ENCODE measurements around the gene ADRA1B.
A peak's percentile ranks its signal among the peaks of the same experiment; 100 is the strongest.

The ADRA1B gene

GRCh38 chr5:159891371-159891770 lies 24.9 kb upstream of the ADRA1B start:
- Mint-ChIP-seq H3K4me1 (ENCODE audit: low read depth) (no peaks in the 10 kb centered on the region), H3K9me3 (no peaks in the 10 kb centered on the region), H3K27ac (no peak overlapping the region), H3K36me3 (ENCODE audit: low read depth) (no peaks in the 10 kb centered on the region), H3K4me3 (no peak overlapping the region), H3K27me3 (peaks cover 7% of the 10 kb centered on the region)
- intact Hi-C loops (cut with micrococcal nuclease) = no loop called here

- intact Hi-C loops (cut with micrococcal nuclease) = no loop called here
- H3K4me3 Mint-ChIP-seq = no peak overlapping the region
- H3K4me1 Mint-ChIP-seq (ENCODE audit: low read depth) = no peaks in the 10 kb centered on the region
- H3K27me3 Mint-ChIP-seq = peaks cover 12% of the 10 kb centered on the region
- H3K27ac Mint-ChIP-seq = no peak overlapping the region
- H3K36me3 Mint-ChIP-seq (ENCODE audit: low read depth) = no peaks in the 10 kb centered on the region
- H3K9me3 Mint-ChIP-seq = no peaks in the 10 kb centered on the region
Measured at GRCh38 chr5:159893040-159893695, 23.1 kb upstream of the ADRA1B start.

- intact Hi-C loops (cut with micrococcal nuclease) = no loop called here
- Mint-ChIP-seq H3K36me3 (ENCODE audit: low read depth) (no peaks in the 10 kb centered on the region), H3K27ac (no peak overlapping the region), H3K4me1 (ENCODE audit: low read depth) (no peaks in the 10 kb centered on the region), H3K4me3 (no peak overlapping the region), H3K27me3 (peaks cover 20% of the 10 kb centered on the region), H3K9me3 (peaks cover 8% of the 10 kb centered on the region)
Measured at GRCh38 chr5:159894149-159894720, 22.0 kb upstream of the ADRA1B start.

GRCh38 chr5:159897786-159898393 lies 18.4 kb upstream of the ADRA1B start:
- Mint-ChIP-seq H3K4me1 (ENCODE audit: low read depth) (peaks cover 25% of the 10 kb centered on the region), H3K9me3 (peaks cover 9% of the 10 kb centered on the region), H3K4me3 (no peak overlapping the region), H3K27ac (no peak overlapping the region), H3K27me3 (peaks cover 20% of the 10 kb centered on the region), H3K36me3 (ENCODE audit: low read depth) (no peaks in the 10 kb centered on the region)
- intact Hi-C loops (cut with micrococcal nuclease) = no loop called here

- Mint-ChIP-seq H3K4me3 (no peak overlapping the region), H3K36me3 (ENCODE audit: low read depth) (no peaks in the 10 kb centered on the region), H3K9me3 (peaks cover 9% of the 10 kb centered on the region), H3K4me1 (ENCODE audit: low read depth) (peaks cover 33% of the 10 kb centered on the region), H3K27me3 (peaks cover 19% of the 10 kb centered on the region), H3K27ac (no peak overlapping the region)
- intact Hi-C loops (cut with micrococcal nuclease) = no loop called here
Measured at GRCh38 chr5:159899067-159900049, 16.9 kb upstream of the ADRA1B start.

GRCh38 chr5:159901308-159901707 lies 15.0 kb upstream of the ADRA1B start:
- H3K4me3 Mint-ChIP-seq = no peak overlapping the region
- no peaks in the 10 kb centered on the region for H3K36me3 Mint-ChIP-seq (ENCODE audit: low read depth)
- no peak overlapping the region for H3K27ac Mint-ChIP-seq
- H3K27me3 Mint-ChIP-seq = peaks cover 19% of the 10 kb centered on the region
- peaks cover 46% of the 10 kb centered on the region for H3K4me1 Mint-ChIP-seq (ENCODE audit: low read depth)
- H3K9me3 Mint-ChIP-seq = peaks cover 9% of the 10 kb centered on the region
- intact Hi-C loops (cut with micrococcal nuclease) = no loop called here

GRCh38 chr5:159901772-159902171 lies 14.5 kb upstream of the ADRA1B start:
- H3K4me1 Mint-ChIP-seq (ENCODE audit: low read depth) = peaks cover 46% of the 10 kb centered on the region
- no peaks in the 10 kb centered on the region for H3K36me3 Mint-ChIP-seq (ENCODE audit: low read depth)
- peaks cover 9% of the 10 kb centered on the region for H3K9me3 Mint-ChIP-seq
- H3K27me3 Mint-ChIP-seq = peaks cover 21% of the 10 kb centered on the region
- intact Hi-C loops (cut with micrococcal nuclease) = no loop called here
- no peak overlapping the region for H3K4me3 Mint-ChIP-seq
- no peak overlapping the region for H3K27ac Mint-ChIP-seq

GRCh38 chr5:159902444-159903121 lies 13.7 kb upstream of the ADRA1B start:
- Mint-ChIP-seq H3K27ac (peak overlapping the region; percentile 40), H3K4me3 (no peak overlapping the region), H3K36me3 (ENCODE audit: low read depth) (no peaks in the 10 kb centered on the region), H3K4me1 (ENCODE audit: low read depth) (peaks cover 46% of the 10 kb centered on the region), H3K27me3 (peaks cover 22% of the 10 kb centered on the region), H3K9me3 (peaks cover 9% of the 10 kb centered on the region)
- intact Hi-C loops (cut with micrococcal nuclease) = no loop called here

- Mint-ChIP-seq H3K4me1 (ENCODE audit: low read depth) (peaks cover 48% of the 10 kb centered on the region), H3K36me3 (ENCODE audit: low read depth) (no peaks in the 10 kb centered on the region), H3K4me3 (no peak overlapping the region), H3K27ac (peak overlapping the region; percentile 40), H3K27me3 (peaks cover 22% of the 10 kb centered on the region), H3K9me3 (peaks cover 9% of the 10 kb centered on the region)
- intact Hi-C loops (cut with micrococcal nuclease) = no loop called here
Measured at GRCh38 chr5:159903131-159903530, 13.2 kb upstream of the ADRA1B start.

- Mint-ChIP-seq H3K27ac (no peak overlapping the region), H3K4me1 (ENCODE audit: low read depth) (peaks cover 52% of the 10 kb centered on the region), H3K36me3 (ENCODE audit: low read depth) (no peaks in the 10 kb centered on the region), H3K4me3 (no peak overlapping the region), H3K9me3 (no peaks in the 10 kb centered on the region), H3K27me3 (peaks cover 16% of the 10 kb centered on the region)
- intact Hi-C loops (cut with micrococcal nuclease) = no loop called here
Measured at GRCh38 chr5:159904874-159905273, 11.4 kb upstream of the ADRA1B start.

GRCh38 chr5:159905496-159905895 lies 10.8 kb upstream of the ADRA1B start:
- Mint-ChIP-seq H3K27ac (no peak overlapping the region), H3K36me3 (ENCODE audit: low read depth) (no peaks in the 10 kb centered on the region), H3K4me3 (no peak overlapping the region), H3K27me3 (peaks cover 15% of the 10 kb centered on the region), H3K9me3 (no peaks in the 10 kb centered on the region), H3K4me1 (ENCODE audit: low read depth) (peaks cover 52% of the 10 kb centered on the region)
- intact Hi-C loops (cut with micrococcal nuclease) = no loop called here

- Mint-ChIP-seq H3K27me3 (peaks cover 15% of the 10 kb centered on the region), H3K4me3 (no peak overlapping the region), H3K27ac (no peak overlapping the region), H3K4me1 (ENCODE audit: low read depth) (peaks cover 42% of the 10 kb centered on the region), H3K9me3 (no peaks in the 10 kb centered on the region), H3K36me3 (ENCODE audit: low read depth) (no peaks in the 10 kb centered on the region)
- intact Hi-C loops (cut with micrococcal nuclease) = no loop called here
Measured at GRCh38 chr5:159906463-159906862, 9.8 kb upstream of the ADRA1B start.

GRCh38 chr5:159906943-159907342 lies 9.3 kb upstream of the ADRA1B start:
- Mint-ChIP-seq H3K27me3 (peaks cover 17% of the 10 kb centered on the region), H3K36me3 (ENCODE audit: low read depth) (no peaks in the 10 kb centered on the region), H3K4me1 (ENCODE audit: low read depth) (peaks cover 37% of the 10 kb centered on the region), H3K27ac (no peak overlapping the region), H3K4me3 (no peak overlapping the region), H3K9me3 (no peaks in the 10 kb centered on the region)
- intact Hi-C loops (cut with micrococcal nuclease) = no loop called here
